Measurements from ENCODE around the gene STK10.

STK10 gene

GRCh38 chr5:172075656-172076055, 112.4 kb downstream of the STK10 start:
- no peak overlapping the region for H3K4me3 ChIP-seq (ENCODE audit: low read depth, low read length)
- DNase-seq (ENCODE audit: low read depth), result no peak

GRCh38 chr5:172074896-172075295, 113.1 kb downstream of the STK10 start:
- DNase-seq (ENCODE audit: low read depth), result no peak
- H3K4me3 ChIP-seq (ENCODE audit: low read depth, low read length), result no peak overlapping the region

- no peak for DNase-seq (ENCODE audit: low read depth)
- H3K4me3 ChIP-seq (ENCODE audit: low read depth, low read length), result no peak overlapping the region
These were observed 116.6 kb downstream of the STK10 start for GRCh38 chr5:172071309-172071875.

- no peak for DNase-seq (ENCODE audit: low read depth)
- H3K4me3 ChIP-seq (ENCODE audit: low read depth, low read length), result no peak overlapping the region
These were observed 122.5 kb downstream of the STK10 start for GRCh38 chr5:172065431-172066065.

- DNase-seq (ENCODE audit: low read depth), result no peak
- H3K4me3 ChIP-seq (ENCODE audit: low read depth, low read length), result no peak overlapping the region
These were observed 123.3 kb downstream of the STK10 start for GRCh38 chr5:172064766-172065165.

GRCh38 chr5:172064358-172064757, 123.7 kb downstream of the STK10 start:
- H3K4me3 ChIP-seq (ENCODE audit: low read depth, low read length), result no peak overlapping the region
- DNase-seq (ENCODE audit: low read depth), result no peak

- DNase-seq (ENCODE audit: low read depth), result no peak
- H3K4me3 ChIP-seq (ENCODE audit: low read depth, low read length), result no peak overlapping the region
These were observed 124.4 kb downstream of the STK10 start for GRCh38 chr5:172063463-172064235.

GRCh38 chr5:172059661-172060100, 128.3 kb downstream of the STK10 start:
- no peak overlapping the region for H3K4me3 ChIP-seq (ENCODE audit: low read depth, low read length)
- no peak for DNase-seq (ENCODE audit: low read depth)

- DNase-seq (ENCODE audit: low read depth), result no peak
- H3K4me3 ChIP-seq (ENCODE audit: low read depth, low read length), result no peak overlapping the region
These were observed 129.9 kb downstream of the STK10 start for GRCh38 chr5:172058088-172058487.

GRCh38 chr5:172055996-172056395, 132.0 kb downstream of the STK10 start:
- H3K4me3 ChIP-seq (ENCODE audit: low read depth, low read length), result no peak overlapping the region
- DNase-seq (ENCODE audit: low read depth), result no peak

GRCh38 chr5:172055421-172055820, 132.6 kb downstream of the STK10 start:
- H3K4me3 ChIP-seq (ENCODE audit: low read depth, low read length), result no peak overlapping the region
- no peak for DNase-seq (ENCODE audit: low read depth)

GRCh38 chr5:172054611-172055153, 133.3 kb downstream of the STK10 start:
- DNase-seq (ENCODE audit: low read depth), result no peak
- no peak overlapping the region for H3K4me3 ChIP-seq (ENCODE audit: low read depth, low read length)

GRCh38 chr5:172052450-172053236, 135.4 kb downstream of the STK10 start:
- peak; percentile 45 for DNase-seq (ENCODE audit: low read depth)
- no peak overlapping the region for H3K4me3 ChIP-seq (ENCODE audit: low read depth, low read length)

- H3K4me3 ChIP-seq (ENCODE audit: low read depth, low read length), result no peak overlapping the region
- DNase-seq (ENCODE audit: low read depth), result no peak
These were observed 136.2 kb downstream of the STK10 start for GRCh38 chr5:172051643-172052339.

GRCh38 chr5:172050080-172050479, 137.9 kb downstream of the STK10 start:
- H3K4me3 ChIP-seq (ENCODE audit: low read depth, low read length), result no peak overlapping the region
- no peak for DNase-seq (ENCODE audit: low read depth)

- DNase-seq (ENCODE audit: low read depth), result no peak
- no peak overlapping the region for H3K4me3 ChIP-seq (ENCODE audit: low read depth, low read length)
These were observed 138.7 kb downstream of the STK10 start for GRCh38 chr5:172049226-172049796.

GRCh38 chr5:172048539-172049101, 139.4 kb downstream of the STK10 start:
- H3K4me3 ChIP-seq (ENCODE audit: low read depth, low read length), result no peak overlapping the region
- DNase-seq (ENCODE audit: low read depth), result no peak

- H3K4me3 ChIP-seq (ENCODE audit: low read depth, low read length), result no peak overlapping the region
- no peak for DNase-seq (ENCODE audit: low read depth)
These were observed 139.9 kb downstream of the STK10 start for GRCh38 chr5:172048170-172048422.

GRCh38 chr5:172046593-172046992, 141.4 kb downstream of the STK10 start:
- DNase-seq (ENCODE audit: low read depth), result no peak
- H3K4me3 ChIP-seq (ENCODE audit: low read depth, low read length), result no peak overlapping the region

All from skeletal muscle cell (primary cell).